ENCODE results near the gene STOML2.

STOML2 gene

DNA sequence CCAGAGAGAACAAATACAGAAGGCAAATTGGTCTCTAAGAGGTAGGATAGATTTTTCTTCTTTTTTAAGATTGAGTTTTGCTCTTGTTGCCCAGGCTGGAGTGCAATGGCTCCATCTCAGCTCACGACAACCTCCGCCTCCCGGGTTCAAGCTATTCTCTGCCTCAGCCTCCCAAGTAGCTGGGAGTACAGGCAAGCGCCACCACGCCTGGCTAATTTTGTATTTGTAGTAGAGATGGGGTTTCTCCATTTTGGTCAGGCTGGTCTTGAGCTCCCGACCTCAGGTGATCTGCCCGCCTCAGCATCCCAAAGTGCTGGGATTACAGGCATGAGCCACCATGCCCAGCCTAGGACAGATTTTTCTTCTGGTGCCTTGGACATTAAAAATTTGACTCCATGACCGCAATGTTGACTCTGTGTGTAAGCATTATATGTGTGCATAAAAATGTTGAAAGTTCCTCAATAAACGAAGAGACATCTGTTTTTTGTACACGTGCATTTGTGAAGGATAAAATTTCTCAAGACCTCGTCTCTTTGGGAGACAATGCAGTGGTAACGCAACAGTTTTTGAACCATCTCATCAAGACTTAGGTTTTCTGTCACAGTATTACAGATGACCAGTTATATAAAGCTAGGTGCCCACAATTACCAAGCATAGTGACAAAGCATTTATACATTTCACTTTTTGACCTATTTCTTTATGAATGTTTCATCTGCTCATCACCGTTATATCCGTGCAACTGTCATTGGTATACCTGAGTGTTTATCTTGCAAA lies 47.9 kb downstream of the STOML2 start:
- Histone ChIP-seq H3K9me3 (ENCODE audit: insufficient read depth, low read length) (no peaks in the 10 kb centered on the region), H3K4me1 (ENCODE audit: insufficient read depth, insufficient read length) (no peaks in the 10 kb centered on the region), H3K4me3 (ENCODE audit: insufficient read length, low read depth) (no peak overlapping the region), H3K9ac (ENCODE audit: insufficient read length, low read depth) (no peak overlapping the region), H3K36me3 (ENCODE audit: insufficient read depth, insufficient read length, low read length) (peaks cover 71% of the 10 kb centered on the region), H3K27me3 (ENCODE audit: insufficient read depth, insufficient read length) (no peaks in the 10 kb centered on the region)
- no peak for DNase-seq (ENCODE audit: low read depth, low spot score)
- no peak for TF ChIP-seq ZNF274 (IDR thresholded peaks at IDR 0.05; ENCODE audit: low read depth, low read length)
- TF ChIP-seq YY1 (IDR thresholded peaks at IDR 0.05; ENCODE audit: insufficient read depth, insufficient read length): no peak
- TF ChIP-seq SUZ12 (IDR thresholded peaks at IDR 0.05; ENCODE audit: extremely low read depth, insufficient read depth, insufficient read length): no peak

GRCh38 chr9:35054185-35054835 lies 48.6 kb downstream of the STOML2 start:
- no peak overlapping the region for H3K4me3 ChIP-seq (ENCODE audit: insufficient read length, low read depth)
- H3K9ac ChIP-seq (ENCODE audit: insufficient read length, low read depth): no peak overlapping the region
- no peak for DNase-seq (ENCODE audit: low read depth, low spot score)
- TF ChIP-seq YY1 (IDR thresholded peaks at IDR 0.05; ENCODE audit: insufficient read depth, insufficient read length): no peak
- no peak for TF ChIP-seq SUZ12 (IDR thresholded peaks at IDR 0.05; ENCODE audit: extremely low read depth, insufficient read depth, insufficient read length)
- TF ChIP-seq ZNF274 (IDR thresholded peaks at IDR 0.05; ENCODE audit: low read depth, low read length): no peak
- H3K9me3 ChIP-seq (ENCODE audit: insufficient read depth, low read length): no peaks in the 10 kb centered on the region
- H3K36me3 ChIP-seq (ENCODE audit: insufficient read depth, insufficient read length, low read length): peaks cover 70% of the 10 kb centered on the region
- no peaks in the 10 kb centered on the region for H3K27me3 ChIP-seq (ENCODE audit: insufficient read depth, insufficient read length)
- H3K4me1 ChIP-seq (ENCODE audit: insufficient read depth, insufficient read length): no peaks in the 10 kb centered on the region

- peak; percentile 44 for DNase-seq (ENCODE audit: low read depth, low spot score)
- TF ChIP-seq ZNF274 (IDR thresholded peaks at IDR 0.05; ENCODE audit: low read depth, low read length): no peak
- TF ChIP-seq SUZ12 (IDR thresholded peaks at IDR 0.05; ENCODE audit: extremely low read depth, insufficient read depth, insufficient read length): no peak
- TF ChIP-seq YY1 (IDR thresholded peaks at IDR 0.05; ENCODE audit: insufficient read depth, insufficient read length): no peak
- no peaks in the 10 kb centered on the region for H3K9me3 ChIP-seq (ENCODE audit: insufficient read depth, low read length)
- peaks cover 56% of the 10 kb centered on the region for H3K36me3 ChIP-seq (ENCODE audit: insufficient read depth, insufficient read length, low read length)
- H3K4me3 ChIP-seq (ENCODE audit: insufficient read length, low read depth): no peak overlapping the region
- no peak overlapping the region for H3K9ac ChIP-seq (ENCODE audit: insufficient read length, low read depth)
- no peaks in the 10 kb centered on the region for H3K4me1 ChIP-seq (ENCODE audit: insufficient read depth, insufficient read length)
- no peaks in the 10 kb centered on the region for H3K27me3 ChIP-seq (ENCODE audit: insufficient read depth, insufficient read length)
Observed at GRCh38 chr9:35051069-35051967, 51.6 kb downstream of the STOML2 start.

All from NT2/D1 (cell line).